ENCODE measurements around the gene HOXA11. TPM values are rescaled to one million over a fixed set of nuclear protein-coding genes. Genes with fewer than 3 reads are reported as not detected.
A peak's percentile ranks its signal among the peaks of the same experiment; 100 is the strongest.

Gene HOXA11
- total RNA-seq: not detected
- polyA plus RNA-seq: not detected
- long read RNA-seq, donor 1: 0 reads
- long read RNA-seq, donor 2: 0 reads

DNA sequence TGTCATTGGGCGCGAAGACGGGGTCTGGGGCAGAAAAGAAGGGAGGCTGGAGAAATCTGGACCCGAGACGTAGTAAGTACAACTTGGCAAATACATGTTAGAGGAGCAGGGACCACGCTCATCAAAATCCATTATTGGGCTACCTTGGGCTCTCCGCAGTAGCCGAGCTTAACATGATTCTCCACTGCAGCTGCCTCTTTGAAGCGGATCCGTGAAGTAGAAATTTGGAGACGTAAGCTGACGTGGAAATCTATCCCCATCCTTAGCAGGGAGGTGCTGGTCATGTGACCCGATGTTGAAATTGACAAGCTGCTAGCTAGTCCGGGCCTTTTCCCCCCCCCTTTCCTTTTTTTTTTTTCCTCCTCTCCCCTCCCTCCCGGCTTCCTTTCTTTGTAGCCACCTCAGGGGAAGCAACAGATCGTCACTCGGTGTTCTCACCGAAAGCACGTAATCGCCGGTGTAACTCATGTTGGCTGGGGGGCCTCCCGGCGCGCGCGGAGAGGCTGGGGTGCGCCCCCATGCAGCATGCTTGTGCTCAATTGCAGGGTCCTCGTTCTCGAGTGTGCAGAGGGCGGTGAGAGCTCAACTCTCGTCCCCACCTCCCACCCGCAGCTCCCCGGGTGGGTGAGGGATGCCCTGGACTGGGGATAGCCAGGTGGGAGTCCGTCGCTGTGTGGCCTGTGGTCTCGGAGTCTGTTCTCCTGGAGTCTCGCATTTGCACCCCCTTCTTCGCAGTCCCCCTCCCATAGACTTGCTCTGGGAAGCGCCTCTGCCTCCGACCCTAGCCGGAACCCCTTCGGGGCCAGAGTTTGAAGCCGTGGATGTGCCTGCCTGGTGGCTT, at the start of gene HOXA11:
HOXA11 (minus strand) TSS at position 220 of the 841 bp plus-strand sequence; CDS start at position 132, 88 bp downstream.
- DNase-seq: peak; percentile 63
- Histone ChIP-seq H3K27me3 (replicated peaks in 1 of 7) (peaks cover 42 to 100% (median 99%) of the 10 kb centered on the region in 7 donors), H3K4me1 (peaks cover 26 to 68% (median 56%) of the 10 kb centered on the region in 6 donors), H3K9me3 (no peaks in the 10 kb centered on the region), H3K4me3 (peak within 1 kb of the TSS in 7 of 8 donors; percentile 17 to 67 (median 35)), H3K36me3 (no peaks in the 10 kb centered on the region), H3K27ac (no peak within 1 kb of the TSS)
- TF ChIP-seq POLR2AphosphoS5 (IDR thresholded peaks at IDR 0.05) (no peak), POLR2A (IDR thresholded peaks at IDR 0.05) (no peak)
- TF ChIP-seq, protein P1, sequence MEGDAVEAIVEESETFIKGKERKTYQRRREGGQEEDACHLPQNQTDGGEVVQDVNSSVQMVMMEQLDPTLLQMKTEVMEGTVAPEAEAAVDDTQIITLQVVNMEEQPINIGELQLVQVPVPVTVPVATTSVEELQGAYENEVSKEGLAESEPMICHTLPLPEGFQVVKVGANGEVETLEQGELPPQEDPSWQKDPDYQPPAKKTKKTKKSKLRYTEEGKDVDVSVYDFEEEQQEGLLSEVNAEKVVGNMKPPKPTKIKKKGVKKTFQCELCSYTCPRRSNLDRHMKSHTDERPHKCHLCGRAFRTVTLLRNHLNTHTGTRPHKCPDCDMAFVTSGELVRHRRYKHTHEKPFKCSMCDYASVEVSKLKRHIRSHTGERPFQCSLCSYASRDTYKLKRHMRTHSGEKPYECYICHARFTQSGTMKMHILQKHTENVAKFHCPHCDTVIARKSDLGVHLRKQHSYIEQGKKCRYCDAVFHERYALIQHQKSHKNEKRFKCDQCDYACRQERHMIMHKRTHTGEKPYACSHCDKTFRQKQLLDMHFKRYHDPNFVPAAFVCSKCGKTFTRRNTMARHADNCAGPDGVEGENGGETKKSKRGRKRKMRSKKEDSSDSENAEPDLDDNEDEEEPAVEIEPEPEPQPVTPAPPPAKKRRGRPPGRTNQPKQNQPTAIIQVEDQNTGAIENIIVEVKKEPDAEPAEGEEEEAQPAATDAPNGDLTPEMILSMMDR (IDR thresholded peaks at IDR 0.05 in 8 of 11, conservative IDR thresholded peaks at IDR 0.05 in 3 of 11): no peak
- intact Hi-C loops (cut with DNase I; ENCODE audit: low total_unique reads): loop anchor here (10.0 kb wide), 1 partner anchor 1330 kb away; no protein-coding TSS in a partner anchor
- WGBS, 5 donors: 3 to 8% (median 6%) methylated on average over 42 to 43 of the region's 43 CpGs

DNA sequence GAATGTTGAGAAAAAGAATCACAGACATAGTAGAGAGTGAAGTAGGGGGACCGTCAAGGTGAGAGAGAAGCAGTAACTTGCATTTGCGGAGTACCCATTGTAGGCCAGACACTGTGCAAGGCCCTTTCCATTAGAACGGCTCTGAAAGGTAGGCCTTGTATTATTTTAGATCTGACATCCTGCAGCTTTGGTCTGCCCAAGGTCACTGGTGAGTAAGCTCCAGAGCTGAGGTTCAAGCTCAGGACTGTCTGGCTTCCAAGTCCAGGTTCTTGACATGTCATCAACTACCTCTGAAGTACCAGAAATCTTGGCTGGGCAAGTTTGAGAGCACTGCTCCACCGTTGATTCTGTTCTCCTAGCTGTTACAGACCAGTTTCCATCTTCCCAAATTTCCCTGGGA, 44.4 kb upstream of the HOXA11 start:
- Histone ChIP-seq H3K36me3 (no peaks in the 10 kb centered on the region), H3K9me3 (no peaks in the 10 kb centered on the region), H3K4me1 (peaks cover 0 to 7% (median 6%) of the 10 kb centered on the region in 6 donors), H3K27ac (no peak overlapping the region), H3K27me3 (replicated peaks in 1 of 7) (peaks cover 11 to 78% (median 35%) of the 10 kb centered on the region in 7 donors), H3K4me3 (no peak overlapping the region)
- no peak for DNase-seq
- 73 to 89% (median 79%) methylated on average over 4 of the region's 4 CpGs for WGBS, 5 donors
- TF ChIP-seq, protein P1 (IDR thresholded peaks at IDR 0.05 in 8 of 11, conservative IDR thresholded peaks at IDR 0.05 in 3 of 11): no peak
- TF ChIP-seq POLR2A (IDR thresholded peaks at IDR 0.05) (no peak), POLR2AphosphoS5 (IDR thresholded peaks at IDR 0.05) (no peak)
- intact Hi-C loops (cut with DNase I; ENCODE audit: low total_unique reads): no loop called here

DNA sequence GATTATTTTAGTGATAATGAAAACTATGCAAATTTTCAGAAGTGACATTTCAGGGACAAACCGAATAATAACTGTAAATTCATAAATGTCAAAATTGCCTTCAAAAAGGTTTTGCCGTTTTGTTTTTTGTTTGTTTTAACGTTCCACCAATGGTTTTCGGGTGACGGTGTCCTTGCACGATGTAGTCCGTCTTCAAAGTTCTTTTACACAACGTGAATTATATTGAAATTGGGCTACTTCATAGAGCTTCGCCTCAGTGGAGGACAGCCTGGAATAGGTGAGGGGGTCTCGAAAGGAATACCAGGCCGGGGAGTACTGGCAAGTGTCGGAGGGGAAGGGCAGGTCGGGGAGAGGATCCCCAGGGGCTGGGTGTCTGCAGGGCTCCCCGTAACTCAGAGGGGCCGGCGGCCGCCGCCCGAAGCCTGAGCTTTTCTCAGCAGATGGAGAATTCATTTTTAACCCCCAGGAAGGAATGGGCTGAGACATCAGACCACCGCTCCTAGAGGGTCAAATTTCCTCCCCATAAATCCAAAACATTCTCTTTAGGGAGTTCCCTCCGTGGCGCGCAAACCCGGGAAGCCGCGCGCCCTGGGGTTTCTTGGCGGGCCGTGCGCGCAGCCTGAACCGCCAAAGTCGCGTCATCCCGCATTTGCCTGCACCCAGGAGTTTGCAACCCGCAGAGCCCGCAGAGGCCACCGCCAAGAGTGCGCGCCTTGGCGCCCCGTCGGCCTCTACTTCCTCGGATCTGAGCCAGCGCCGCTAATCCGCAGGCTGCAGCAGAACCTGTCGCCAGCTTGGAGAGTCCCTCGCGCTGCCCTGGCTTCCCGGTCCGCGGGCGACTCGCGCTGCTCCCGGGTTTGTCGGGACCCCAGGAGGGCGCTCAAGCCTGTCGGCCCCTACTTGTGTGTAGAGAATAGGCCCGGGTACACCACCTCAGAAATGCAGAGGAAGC, 40.2 kb upstream of the HOXA11 start:
- peak overlapping the region in 2 of 8 donors; percentile 1 to 26 for H3K4me3 ChIP-seq
- WGBS, 5 donors: 4 to 19% (median 8%) methylated on average over 23 to 61 of the region's 61 CpGs
- H3K27me3 ChIP-seq (replicated peaks in 1 of 7): peaks cover 14 to 89% (median 68%) of the 10 kb centered on the region in 7 donors
- H3K9me3 ChIP-seq: no peaks in the 10 kb centered on the region
- no peak for DNase-seq
- intact Hi-C loops (cut with DNase I; ENCODE audit: low total_unique reads): no loop called here
- H3K27ac ChIP-seq: no peak overlapping the region
- peaks cover 0 to 15% (median 11%) of the 10 kb centered on the region in 6 donors for H3K4me1 ChIP-seq
- TF ChIP-seq, protein P1 (IDR thresholded peaks at IDR 0.05 in 8 of 11, conservative IDR thresholded peaks at IDR 0.05 in 3 of 11): no peak
- TF ChIP-seq POLR2AphosphoS5 (IDR thresholded peaks at IDR 0.05): no peak
- no peak for TF ChIP-seq POLR2A (IDR thresholded peaks at IDR 0.05)
- no peaks in the 10 kb centered on the region for H3K36me3 ChIP-seq
